B cell (primary cell): ENCODE measurements around the gene COL25A1. TPM values are rescaled to one million over a fixed set of nuclear protein-coding genes. Genes with fewer than 3 reads are reported as not detected.

Experiments used
- ATAC-seq: fragments of 200-7000 bp; cut with Tn5 transposase; one replicate; pipeline ENCODE4 v1.10.0; 2021; ENCODE audit warnings: low read depth, mild to moderate bottlenecking, moderate number of reproducible peaks, moderate library complexity
- CTCF ChIA-PET: fragments of 350-600 bp; sonication (Branson Sonifier 250); formaldehyde crosslinking; loops from one replicate; lab custom pipeline; 2021; ENCODE audit warnings: antibody characterized with exemption, inconsistent platforms; lab: Charles Lee
- POLR2A ChIA-PET: fragments of 350-600 bp; sonication (Branson Sonifier 250); formaldehyde crosslinking; loops from one replicate; lab custom pipeline; 2021; ENCODE audit warnings: antibody characterized with exemption; lab: Charles Lee
- DNase-seq: peaks from one replicate; pipeline ENCODE4 v3.0.0; 2013
- H2AFZ ChIP-seq: 2 replicates; pipeline ENCODE4 v1.6.1; 2012; ENCODE audit warnings: mild to moderate bottlenecking, low read depth, low read length; ENCODE audit not compliant: insufficient read depth, poor library complexity, severe bottlenecking
- H3K27ac ChIP-seq, 2 donors: 1 replicate in 1 of 2; 2 replicates in 1 of 2; pipeline ENCODE4 v1.5.1; 2012 to 2013; ENCODE audit warnings: low read length in 2 of 2, mild to moderate bottlenecking in 2 of 2, moderate library complexity in 1 of 2
- H3K27me3 ChIP-seq, 4 experiments: fragments of 200-600 bp in 1 of 4; sonication (generic) in 1 of 4; replicated peaks in 1 of 4; 1 replicate in 2 of 4; 2 replicates in 2 of 4; pipeline versions ENCODE4 v1.6.1 to v1.7.0; 2013 to 2016; ENCODE audit warnings: low read length in 3 of 4, mild to moderate bottlenecking in 2 of 4, mixed read lengths in 1 of 4, moderate library complexity in 1 of 4; ENCODE audit not compliant: insufficient read depth in 4 of 4, control insufficient read depth in 3 of 4; ENCODE audit errors: control extremely low read depth in 1 of 4
- H3K36me3 ChIP-seq, 2 experiments: replicated peaks in 1 of 2; 1 replicate in 1 of 2; 2 replicates in 1 of 2; pipeline versions ENCODE4 v1.6.1 to v1.7.1; 2013; ENCODE audit warnings: low read length in 1 of 2; ENCODE audit not compliant: insufficient read depth in 2 of 2, control insufficient read depth in 1 of 2; ENCODE audit errors: control extremely low read depth in 1 of 2, extremely low read depth in 1 of 2
- H3K4me1 ChIP-seq, 2 donors: fragments of 200-600 bp in 1 of 2; sonication (generic) in 1 of 2; 1 replicate in 1 of 2; 2 replicates in 1 of 2; pipeline versions ENCODE4 v1.5.1 to v1.6.1; 2013 to 2017; ENCODE audit warnings: low read length in 2 of 2; ENCODE audit not compliant: control insufficient read depth in 2 of 2, insufficient read depth in 2 of 2
- H3K4me2 ChIP-seq: replicated peaks from 2 replicates; pipeline ENCODE3; 2012; ENCODE audit warnings: mild to moderate bottlenecking, low read depth, low read length; ENCODE audit not compliant: poor library complexity, severe bottlenecking
- H3K4me3 ChIP-seq, 5 experiments: fragments of 200-600 bp in 1 of 5; sonication (generic) in 1 of 5; 1 replicate in 3 of 5; 2 replicates in 2 of 5; pipeline versions ENCODE4 v1.5.1 to v1.7.0; 2011 to 2016; ENCODE audit warnings: low read length in 4 of 5, mild to moderate bottlenecking in 4 of 5, low read depth in 2 of 5, control low read depth in 1 of 5, moderate library complexity in 1 of 5; ENCODE audit not compliant: insufficient read depth in 1 of 5; ENCODE audit errors: control extremely low read depth in 1 of 5, extremely low read depth in 1 of 5
- H3K79me2 ChIP-seq: fragments of 200-600 bp; sonication (generic); one replicate; pipeline ENCODE4 v1.6.0; 2016; ENCODE audit warnings: low read length; ENCODE audit not compliant: control insufficient read depth, insufficient read depth
- H3K9ac ChIP-seq: fragments of 200-600 bp; sonication (generic); 2 replicates; pipeline ENCODE4 v1.6.1; 2017; ENCODE audit warnings: mild to moderate bottlenecking, low read length, moderate library complexity
- H3K9me3 ChIP-seq, 3 donors: one replicate each; pipeline versions ENCODE4 v1.6.1 to v1.7.1; 2013; ENCODE audit warnings: low read length in 2 of 3; ENCODE audit not compliant: control insufficient read depth in 2 of 3, insufficient read depth in 1 of 3; ENCODE audit errors: control extremely low read depth in 1 of 3
- H4K20me1 ChIP-seq: 2 replicates; pipeline ENCODE4 v1.6.0; 2012; ENCODE audit warnings: mild to moderate bottlenecking, low read length; ENCODE audit not compliant: insufficient read depth, control insufficient read depth, poor library complexity, severe bottlenecking
- H3K27ac Mint-ChIP-seq: one replicate; pipeline ENCODE4 v1.8.0; 2021; ENCODE audit warnings: mixed read lengths
- H3K27me3 Mint-ChIP-seq: one replicate; pipeline ENCODE4 v1.8.0; 2021; ENCODE audit warnings: mixed read lengths
- H3K4me1 Mint-ChIP-seq: one replicate; pipeline ENCODE4 v1.8.0; 2021; ENCODE audit warnings: mixed read lengths
- H3K4me3 Mint-ChIP-seq: one replicate; pipeline ENCODE4 v1.8.0; 2021; ENCODE audit warnings: mixed read lengths
- H3K9me3 Mint-ChIP-seq: one replicate; pipeline ENCODE4 v1.8.0; 2022; ENCODE audit warnings: mixed read lengths; ENCODE audit not compliant: insufficient read depth
- CTCF ChIP-seq: fragments of 200-600 bp; IDR thresholded peaks from one replicate; pipeline ENCODE4 v1.8.0; 2022; ENCODE audit warnings: antibody characterized with exemption, mild to moderate bottlenecking
- EZH2 ChIP-seq: IDR thresholded peaks from 2 replicates; pipeline ENCODE4 v1.6.1; 2012; ENCODE audit warnings: borderline replicate concordance, low read depth, mild to moderate bottlenecking, moderate library complexity, low read length; ENCODE audit not compliant: insufficient read depth, poor library complexity, severe bottlenecking
- WGBS: methylation state at CpG from one replicate; pipeline ENCODE4 v1.1.5; 2013; ENCODE audit warnings: missing lambda C conversion rate; ENCODE audit not compliant: insufficient coverage; 5-methylcytosine and 5-hydroxymethylcytosine counted together
- intact Hi-C: fragments of 100-400 bp; cut with micrococcal nuclease; formaldehyde crosslinking; loops from one replicate; pipeline ENCODE4 v1.10.0; 2022
- polyA plus RNA-seq: library from polyadenylated mRNA; depleted of rRNA; stranded (reverse); fragments of >200 nt; gene quantifications from 2 replicates; pipeline ENCODE4 v1.2.3, GENCODE V29; 2012
- total RNA-seq, 2 donors: library from RNA; stranded (reverse); fragments of 120-200 nt in 1 of 2; gene quantifications; 1 replicate in 1 of 2; 2 replicates in 1 of 2; pipeline versions ENCODE4 v1.2.3 to v1.2.4, GENCODE V29; 2013 to 2022

The COL25A1 gene
- total and polyA plus RNA-seq, 2 donors (not counting 1 experiment from before 2014, with no cell fraction given): not detected

- WGBS: no CpG with 5 or more reads among the region's 3 CpGs
- Histone ChIP-seq H3K27ac (no peak overlapping the region), H3K36me3 (no peaks in the 10 kb centered on the region), H3K4me3 (no peak overlapping the region), H4K20me1 (no peaks in the 10 kb centered on the region), H3K79me2 (no peaks in the 10 kb centered on the region), H3K9ac (no peak overlapping the region), H3K4me1 (no peaks in the 10 kb centered on the region), H3K4me2 (no peak overlapping the region), H2AFZ (no peak overlapping the region), H3K27me3 (no peaks in the 10 kb centered on the region), H3K9me3 (no peaks in the 10 kb centered on the region)
- TF ChIP-seq CTCF: no peak
- no peak for TF ChIP-seq EZH2
- no peak overlapping the region for H3K4me3 Mint-ChIP-seq
- CTCF ChIA-PET: no interaction called here
- no peak for ATAC-seq
- H3K4me1 Mint-ChIP-seq: no peaks in the 10 kb centered on the region
- POLR2A ChIA-PET: no interaction called here
- H3K27ac Mint-ChIP-seq: no peak overlapping the region
- no peaks in the 10 kb centered on the region for H3K9me3 Mint-ChIP-seq
- intact Hi-C loops: no loop called here
- no peaks in the 10 kb centered on the region for H3K27me3 Mint-ChIP-seq
- no peak for DNase-seq
These were observed 139.7 kb downstream of the COL25A1 start for GRCh38 chr4:109162759-109163158.

- DNase-seq (no peak), ATAC-seq (no peak)
- Histone ChIP-seq H3K4me3 (no peak overlapping the region), H3K4me1 (no peaks in the 10 kb centered on the region), H3K4me2 (no peak overlapping the region), H3K9me3 (no peaks in the 10 kb centered on the region), H3K9ac (no peak overlapping the region), H3K79me2 (no peaks in the 10 kb centered on the region), H3K36me3 (no peaks in the 10 kb centered on the region), H3K27me3 (no peaks in the 10 kb centered on the region), H3K27ac (no peak overlapping the region), H2AFZ (no peak overlapping the region), H4K20me1 (no peaks in the 10 kb centered on the region)
- intact Hi-C loops: no loop called here
- CTCF ChIA-PET: no interaction called here
- H3K9me3 Mint-ChIP-seq: no peaks in the 10 kb centered on the region
- no peaks in the 10 kb centered on the region for H3K4me1 Mint-ChIP-seq
- POLR2A ChIA-PET: no interaction called here
- 100% methylated on average over 1 of the region's 4 CpGs for whole genome bisulfite sequencing
- no peak overlapping the region for H3K4me3 Mint-ChIP-seq
- TF ChIP-seq EZH2: no peak
- TF ChIP-seq CTCF: no peak
- H3K27ac Mint-ChIP-seq: no peak overlapping the region
- no peaks in the 10 kb centered on the region for H3K27me3 Mint-ChIP-seq
These were observed 142.0 kb downstream of the COL25A1 start for GRCh38 chr4:109160494-109160893.
